Measurements from ENCODE around the gene PRL.

Gene PRL

DNA sequence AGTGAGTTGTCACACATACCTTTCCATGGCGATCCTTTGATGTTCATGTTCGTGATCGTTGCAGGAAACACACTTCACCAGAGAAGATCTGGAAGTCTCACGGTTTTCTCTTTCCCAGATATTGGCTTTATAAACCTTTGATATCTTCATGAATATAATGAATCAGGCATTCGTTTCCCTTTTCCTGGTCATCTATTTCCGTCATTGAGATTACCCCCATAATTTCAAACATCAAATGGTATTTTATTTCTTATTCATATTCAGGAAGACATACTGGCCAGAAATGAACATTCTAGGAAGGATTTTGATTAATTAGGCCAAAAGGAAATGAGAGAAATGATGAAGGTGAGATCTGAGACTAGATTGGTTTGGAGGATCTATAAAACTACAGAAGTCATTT, at the start of gene PRL:
Gene PRL (minus strand): TSS at position 101 of the 400 bp plus-strand sequence. CDS start 54 bp downstream, at position 47.
- no peak for DNase-seq (ENCODE audit: low read depth)

DNA sequence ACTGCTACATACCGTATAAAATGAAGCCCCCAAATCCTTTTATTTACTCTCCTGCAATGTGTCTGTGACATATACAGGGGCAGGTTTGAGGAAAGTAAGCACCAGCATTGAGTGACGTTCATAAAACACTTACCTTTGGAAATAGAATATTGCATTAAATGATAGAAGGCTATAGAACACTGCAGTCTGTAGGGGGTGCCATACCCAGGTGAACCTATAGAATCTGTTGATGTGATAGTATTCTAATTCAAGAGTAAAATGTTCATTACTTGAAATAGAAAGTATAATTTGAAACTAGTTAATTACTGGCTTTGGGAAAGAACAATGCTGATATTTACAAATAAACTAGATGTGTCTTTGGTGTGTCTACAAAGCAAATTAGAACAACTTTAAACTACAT, 47.0 kb upstream of the PRL start:
- no peak for DNase-seq (ENCODE audit: low read depth)

DNA sequence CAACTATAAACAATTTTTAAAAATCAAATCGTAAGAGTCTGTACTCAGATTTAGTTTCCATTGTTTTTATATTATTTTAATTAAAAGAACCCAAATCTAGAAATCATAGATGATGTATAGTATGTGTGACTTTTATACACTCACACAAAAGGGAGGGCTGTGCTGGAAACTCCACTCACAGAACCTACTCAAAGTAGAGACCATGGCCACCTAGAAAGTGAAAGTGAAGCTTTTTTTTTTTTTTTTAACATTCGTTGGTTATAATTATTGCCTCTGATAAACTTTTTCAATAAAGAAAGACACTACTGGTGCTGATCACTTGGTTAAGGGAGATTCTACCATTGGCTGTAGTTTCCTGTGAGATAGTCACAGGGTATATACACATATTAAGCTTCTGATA, 37.9 kb upstream of the PRL start:
- DNase-seq (ENCODE audit: low read depth) = no peak

DNA sequence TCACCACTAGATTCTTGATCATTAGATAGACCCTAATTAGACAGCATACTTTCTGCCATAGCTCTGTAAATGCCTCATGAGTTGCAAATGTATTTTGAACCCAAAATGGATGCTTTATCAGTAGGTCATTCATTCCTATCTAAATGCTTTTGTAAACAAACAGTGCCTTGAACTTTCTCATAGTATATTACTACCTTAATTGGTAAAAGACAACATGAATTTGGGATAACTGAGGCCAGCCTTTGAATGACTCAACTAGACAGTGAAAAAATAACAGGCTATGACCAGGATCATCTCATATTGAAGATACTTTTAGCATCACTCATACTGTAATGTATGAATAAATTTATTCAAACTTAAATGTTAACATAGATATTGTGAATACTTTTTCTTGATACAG, 37.0 kb upstream of the PRL start:
- peak; percentile 68 for DNase-seq (ENCODE audit: low read depth)

DNA sequence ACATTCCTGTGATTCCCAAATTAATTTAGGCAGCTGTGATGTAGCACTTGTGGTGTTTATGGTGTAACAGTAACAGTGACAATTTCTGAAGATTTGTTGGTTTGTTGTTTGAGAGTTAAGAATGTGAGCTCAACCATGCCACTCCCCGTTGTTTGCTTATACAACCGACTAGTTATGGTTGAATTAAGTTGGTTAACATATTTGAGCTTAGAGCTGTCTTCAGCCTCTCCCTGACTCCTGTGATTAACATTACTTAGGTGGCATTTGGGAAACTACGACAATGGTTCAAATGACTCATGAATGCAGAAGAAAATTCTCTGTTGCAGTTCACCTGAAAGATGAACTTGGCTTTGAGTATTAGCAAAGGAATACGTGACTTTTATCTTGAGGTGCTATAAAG, 35.9 kb upstream of the PRL start:
- peak; percentile 13 for DNase-seq (ENCODE audit: low read depth)

DNA sequence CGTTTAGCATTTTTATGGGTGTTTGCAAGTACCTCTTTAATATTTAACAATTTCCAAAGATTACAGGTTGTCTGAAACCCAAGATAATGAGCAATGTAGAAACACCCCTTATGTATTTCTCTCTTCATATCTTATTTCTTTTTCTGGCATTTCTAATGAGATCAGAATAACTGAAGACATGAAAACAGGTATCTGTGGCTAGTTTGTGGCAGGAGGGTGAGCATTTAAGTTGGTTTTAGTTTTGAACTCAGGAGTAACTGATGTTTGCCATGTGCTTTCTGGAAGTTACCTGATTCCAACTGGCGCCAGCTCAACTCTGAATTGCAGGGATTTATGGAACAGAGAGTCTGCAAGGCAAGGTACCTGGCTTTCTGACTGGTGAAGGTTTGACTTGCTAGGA, 35.4 kb upstream of the PRL start:
- no peak for DNase-seq (ENCODE audit: low read depth)

DNA sequence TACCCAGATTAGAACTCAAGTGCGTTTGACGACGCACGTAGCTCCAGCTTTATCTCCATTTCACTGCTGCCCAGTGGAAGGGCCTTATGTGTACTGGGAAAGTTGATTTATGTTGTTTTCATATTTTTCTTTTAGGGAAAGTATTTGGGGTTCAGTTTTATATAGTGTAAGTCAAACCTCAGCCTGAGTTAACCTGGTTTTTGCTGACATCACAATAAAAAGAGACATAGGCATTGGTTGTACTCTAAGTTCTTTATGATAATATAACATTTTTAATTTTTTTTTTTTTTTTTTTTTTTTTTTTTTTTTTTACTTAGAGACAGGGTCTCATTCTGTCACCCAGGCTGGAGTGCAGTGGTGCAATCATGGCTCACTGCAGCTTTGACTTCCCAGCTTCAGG, 34.1 kb upstream of the PRL start:
- DNase-seq (ENCODE audit: low read depth) = no peak

DNA sequence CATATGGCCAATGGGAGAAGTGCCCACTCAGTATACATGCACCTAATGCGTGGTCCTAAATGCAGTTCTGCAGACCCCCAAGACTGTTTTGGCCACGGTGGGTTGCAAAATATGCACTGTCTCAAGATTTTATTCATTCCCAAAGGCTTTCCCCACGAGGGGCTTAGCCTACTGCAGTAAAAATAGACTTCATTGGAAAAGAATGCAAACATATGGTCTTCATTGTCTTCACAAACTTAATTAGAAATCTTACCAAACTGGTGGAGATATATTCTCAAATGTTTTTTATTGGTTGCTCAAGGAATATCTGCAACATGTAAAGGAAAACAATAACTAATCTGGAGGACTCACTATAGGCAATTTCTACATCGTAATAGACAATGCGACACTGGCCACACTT, 31.6 kb upstream of the PRL start:
- DNase-seq (ENCODE audit: low read depth) = no peak

DNA sequence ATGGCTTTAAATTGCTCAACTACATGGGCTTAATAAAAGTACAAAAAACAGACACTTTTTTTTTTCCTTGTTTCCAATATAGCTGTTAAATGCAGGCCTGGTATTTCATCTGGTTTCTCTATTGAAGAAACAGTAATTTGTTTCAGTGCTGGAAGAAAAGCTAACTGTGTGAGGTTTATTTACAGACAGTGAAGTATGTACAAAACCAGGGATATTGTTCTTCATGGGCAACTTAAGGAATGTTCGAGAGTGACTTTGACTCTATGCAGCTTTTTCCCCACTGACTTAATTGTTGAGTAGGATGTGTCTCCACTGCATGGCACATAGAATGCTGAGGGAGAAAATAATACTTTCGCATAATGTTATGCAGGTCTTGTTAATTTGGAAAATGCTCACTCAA, 31.0 kb upstream of the PRL start:
- no peak for DNase-seq (ENCODE audit: low read depth)

DNA sequence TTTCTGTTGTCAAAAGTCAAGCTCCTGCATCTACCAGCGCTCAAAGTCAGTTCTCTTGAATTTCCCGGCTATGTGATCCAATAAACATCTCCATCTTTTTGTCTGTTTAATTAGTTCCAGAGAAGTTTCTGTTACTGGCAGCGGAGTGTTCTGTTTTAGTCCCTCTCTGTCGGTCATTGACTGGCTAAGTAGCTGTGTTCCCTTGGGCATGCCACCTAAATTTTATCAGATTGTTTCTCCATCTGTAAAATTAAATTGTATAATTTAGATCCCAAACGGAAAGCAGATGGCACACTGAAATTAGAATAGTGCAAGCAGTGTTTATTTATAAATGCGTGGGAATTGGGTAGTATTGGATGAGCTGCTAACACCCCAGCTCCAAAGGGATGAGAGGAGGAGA, 29.7 kb upstream of the PRL start:
- DNase-seq (ENCODE audit: low read depth) = no peak

DNA sequence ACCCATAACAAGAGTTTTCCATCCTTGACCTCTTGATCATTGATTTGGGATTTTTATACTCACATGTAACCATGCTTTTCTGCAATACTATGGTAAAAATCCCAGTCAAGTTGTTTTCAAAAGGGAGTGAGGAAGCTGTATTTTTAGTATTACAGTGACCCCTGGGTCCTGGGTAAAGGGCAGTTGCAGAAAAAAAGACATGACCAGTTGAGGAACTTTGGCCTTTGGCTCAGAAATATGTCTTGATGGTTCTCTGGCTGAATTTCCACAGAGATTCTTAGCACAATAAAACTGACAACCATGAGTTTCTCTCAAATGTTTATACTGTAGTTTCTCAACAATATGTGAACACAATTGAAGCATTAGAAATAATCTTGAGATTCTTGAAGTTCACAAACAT, 28.6 kb upstream of the PRL start:
- no peak for DNase-seq (ENCODE audit: low read depth)

DNA sequence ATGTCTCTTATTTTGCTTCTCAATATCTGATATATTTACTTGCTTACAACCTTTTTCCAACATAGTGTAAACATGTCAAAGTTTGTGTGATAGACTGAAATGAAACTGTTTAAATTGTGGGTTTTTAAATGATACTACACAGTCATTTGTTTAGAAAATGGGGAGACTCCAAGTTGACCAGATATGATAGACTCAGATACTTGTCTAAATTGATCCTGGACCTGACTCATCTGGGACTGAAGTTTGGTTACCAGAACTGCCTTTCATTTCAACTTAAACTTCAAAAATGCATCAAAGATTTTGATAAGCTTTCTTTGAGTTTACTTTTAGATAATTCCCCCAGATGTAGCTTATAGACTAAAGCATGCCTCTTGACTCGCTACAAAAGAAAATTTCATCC, 27.0 kb upstream of the PRL start:
- DNase-seq (ENCODE audit: low read depth) = no peak

DNA sequence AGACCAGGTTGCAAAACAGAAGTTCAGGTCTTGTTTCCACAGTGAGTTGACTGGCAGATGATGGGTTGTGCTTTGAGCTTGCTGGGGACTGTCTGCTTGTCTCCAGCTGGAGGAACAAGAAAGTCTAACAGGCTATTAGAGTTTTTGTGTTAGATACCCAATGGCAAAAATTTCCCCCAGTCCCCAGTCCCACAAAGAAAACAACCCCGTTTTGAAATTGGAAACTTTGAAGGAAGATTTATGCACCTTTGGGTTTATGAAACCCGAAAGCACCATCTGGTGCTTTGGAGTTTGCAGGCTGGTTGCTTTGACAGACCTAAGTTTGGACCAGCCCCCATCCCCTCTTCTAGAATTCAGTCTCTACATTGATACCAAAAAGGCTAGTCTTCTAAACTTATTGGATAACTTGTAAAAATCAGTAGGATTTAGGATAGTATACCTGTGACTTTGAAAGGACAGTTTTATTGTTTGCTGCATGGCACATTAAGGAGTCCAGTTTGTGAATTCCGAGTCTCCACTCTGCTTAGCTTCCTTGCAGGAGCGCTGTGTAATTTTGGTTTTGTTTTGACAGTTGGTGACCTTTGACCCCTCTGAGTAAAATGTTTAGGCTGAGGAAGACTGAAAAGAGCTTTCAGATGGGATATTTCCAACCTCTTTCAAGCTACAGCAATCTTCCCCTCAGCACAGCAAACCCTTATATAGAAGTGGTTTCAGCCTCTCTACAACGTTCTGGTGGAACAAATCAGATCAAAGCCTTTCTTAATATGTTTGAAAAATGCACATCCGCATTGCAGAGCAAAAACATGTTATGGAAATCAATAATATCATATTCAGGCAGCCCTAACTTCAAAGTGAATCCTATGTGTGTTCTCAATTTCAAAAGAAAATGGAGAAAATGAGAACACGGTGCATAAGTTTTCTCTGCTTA, 25.5 kb upstream of the PRL start:
- DNase-seq (ENCODE audit: low read depth) = no peak

DNA sequence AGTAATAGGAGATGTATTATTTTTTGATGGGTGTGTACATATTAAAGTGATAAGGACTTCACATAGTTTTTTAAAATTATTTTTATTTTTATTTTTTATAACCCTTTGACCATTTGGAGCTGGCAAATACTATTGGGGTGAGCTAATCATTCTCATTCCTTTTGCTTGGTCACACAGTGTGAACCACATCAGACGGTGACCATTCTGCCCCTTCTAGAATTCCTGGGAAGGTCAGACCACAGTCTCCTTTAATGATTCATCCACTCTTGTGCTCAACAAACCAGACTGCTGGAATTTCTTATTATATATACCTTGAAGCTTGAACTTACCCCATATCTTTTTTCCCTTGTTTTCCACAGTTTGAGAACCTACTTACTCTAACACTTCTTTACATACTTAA, 23.9 kb upstream of the PRL start:
- peak; percentile 88 for DNase-seq (ENCODE audit: low read depth)

DNA sequence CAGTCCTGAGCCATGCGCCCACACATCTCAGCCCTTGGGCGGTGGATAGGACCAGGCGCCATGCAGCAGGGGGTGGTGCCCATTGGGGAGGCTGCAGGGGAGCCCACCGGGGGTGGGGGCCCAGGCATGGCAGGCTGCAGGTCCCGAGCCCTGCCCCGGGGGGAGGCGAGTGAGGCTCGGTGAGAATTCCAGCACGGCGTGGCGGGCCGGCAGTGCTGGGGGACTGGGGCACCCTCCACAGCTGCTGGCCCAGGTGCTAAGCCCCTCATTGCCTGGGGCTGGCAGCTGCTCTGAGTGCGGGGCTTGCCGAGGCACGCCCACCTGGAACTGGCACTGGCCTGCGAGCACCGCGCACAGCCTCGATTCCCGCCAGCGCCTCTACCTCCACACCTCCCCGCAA, 21.6 kb upstream of the PRL start:
- DNase-seq (ENCODE audit: low read depth) = no peak

DNA sequence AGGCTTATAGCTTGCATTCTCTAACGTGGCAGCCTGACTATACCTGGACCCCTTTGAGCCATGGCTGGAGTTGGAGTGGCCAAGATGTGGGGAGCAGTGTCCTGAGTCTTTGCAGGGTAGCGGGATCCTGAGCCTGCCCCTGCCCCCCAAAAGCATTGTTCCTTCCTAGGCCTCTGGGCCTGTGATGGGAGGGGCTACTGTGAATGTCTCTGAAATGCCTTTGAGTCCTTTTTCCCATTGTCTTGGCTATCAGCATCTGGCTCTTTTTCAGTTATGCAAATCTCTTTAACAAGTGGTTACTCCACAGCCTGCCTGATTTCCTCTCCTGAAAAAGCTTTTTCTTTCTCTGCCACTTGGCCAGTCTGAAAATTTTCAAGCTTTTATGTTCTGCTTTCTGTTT, 17.0 kb upstream of the PRL start:
- no peak for DNase-seq (ENCODE audit: low read depth)

DNA sequence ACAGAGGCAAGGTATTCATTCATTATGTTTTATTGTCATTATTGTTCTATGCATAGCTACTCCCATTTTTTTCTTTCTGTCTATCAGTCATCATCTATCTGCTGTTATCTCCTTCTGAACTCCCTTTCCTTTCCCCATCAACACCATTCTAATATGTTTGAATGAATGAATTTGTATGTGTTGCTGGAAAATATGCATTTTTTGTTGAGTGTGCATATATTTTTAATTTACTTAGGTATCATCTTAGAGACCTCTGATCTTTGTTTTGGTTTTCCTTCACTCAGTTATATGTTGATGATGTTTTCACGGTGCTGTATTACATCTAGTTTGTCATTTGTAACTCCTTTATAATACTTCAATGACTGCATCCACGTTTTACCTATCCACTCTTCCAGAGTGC, 12.1 kb upstream of the PRL start:
- no peak for DNase-seq (ENCODE audit: low read depth)

DNA sequence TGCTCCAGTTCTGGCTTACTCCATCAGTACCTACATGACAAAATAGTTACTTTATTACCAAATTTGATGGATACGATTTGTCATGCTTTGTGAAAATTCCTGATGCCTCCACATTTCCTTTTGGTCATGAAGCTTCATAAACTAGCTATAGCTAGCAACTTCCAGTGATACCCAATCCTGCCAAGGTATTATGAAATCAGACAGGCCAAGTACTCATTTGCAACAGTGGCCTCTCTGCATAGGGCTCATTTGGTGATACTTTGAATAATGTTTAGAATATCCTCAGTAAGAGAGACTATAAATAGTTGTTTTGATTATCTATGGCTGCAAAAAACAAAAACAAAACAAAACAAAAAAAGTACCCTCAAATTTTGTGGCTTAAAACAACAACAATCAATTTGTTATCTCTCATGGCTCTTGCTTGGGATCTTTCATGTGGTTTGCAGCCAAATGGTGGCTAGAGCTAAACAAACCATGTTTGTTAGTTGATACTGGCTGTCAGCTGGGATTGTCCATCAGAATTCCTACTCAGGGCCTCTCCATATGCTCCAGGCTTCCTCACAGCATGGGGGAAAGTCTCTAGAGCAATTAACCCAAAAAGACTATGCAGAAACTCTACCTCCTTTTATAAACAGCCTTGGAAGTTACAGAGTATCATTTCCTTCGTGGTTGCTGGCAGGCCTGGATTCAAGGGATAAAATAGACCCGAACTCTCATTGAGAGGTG, 10.1 kb upstream of the PRL start:
- no peak for DNase-seq (ENCODE audit: low read depth)

DNA sequence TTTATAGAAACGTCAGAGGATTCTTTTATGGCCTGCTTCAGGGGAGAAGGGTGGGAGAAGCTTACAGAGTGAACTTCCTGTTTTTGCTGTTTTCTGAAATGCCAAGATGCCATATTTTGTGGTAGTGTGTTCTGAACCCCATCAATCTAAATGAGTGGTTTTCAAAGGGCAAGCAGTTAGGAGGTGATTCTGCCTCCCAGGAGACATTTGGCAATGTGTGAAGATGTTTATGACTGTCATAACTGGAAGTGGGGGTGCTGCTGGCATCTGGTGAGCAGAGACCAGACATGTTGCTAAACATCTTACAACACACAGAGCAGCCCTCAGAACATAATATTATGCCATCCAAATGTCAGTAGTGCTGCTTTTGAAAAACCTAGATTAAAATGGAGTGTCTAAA, 6.0 kb upstream of the PRL start:
- peak; percentile 20 for DNase-seq (ENCODE audit: low read depth)

DNA sequence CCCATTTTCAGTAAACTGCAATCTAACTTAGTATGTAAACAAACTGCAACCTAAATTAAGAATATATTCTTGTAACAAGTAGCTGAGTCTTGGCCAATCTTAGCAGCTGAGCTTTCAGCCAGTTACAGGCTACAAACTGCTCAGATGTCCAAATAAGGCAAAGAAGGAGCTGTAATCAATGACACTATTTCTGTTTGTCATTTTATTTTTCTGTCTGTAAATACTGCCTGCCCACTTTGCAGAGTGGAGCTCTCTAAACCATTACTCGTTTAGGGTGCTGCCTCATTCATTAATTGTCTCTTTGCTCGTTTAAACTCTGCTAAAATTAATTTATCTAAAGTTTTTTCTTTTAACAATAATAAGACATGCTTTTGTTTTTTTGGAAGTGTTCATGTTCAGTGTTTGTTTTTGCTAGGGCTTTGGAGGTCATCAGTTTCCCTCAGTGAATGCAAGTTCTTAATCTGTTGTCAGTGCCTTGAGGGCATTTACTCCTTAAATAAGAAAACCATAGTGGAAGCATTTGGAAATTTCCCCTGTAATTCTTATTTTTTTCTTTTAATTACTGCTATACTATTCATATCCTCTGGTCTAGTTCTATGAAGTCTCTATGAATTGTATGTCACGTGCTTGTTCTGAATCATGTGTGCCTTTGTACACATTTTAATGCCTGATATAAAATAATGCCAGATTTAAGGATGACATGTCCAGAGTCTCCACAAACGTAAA, 3.6 kb upstream of the PRL start:
- DNase-seq (ENCODE audit: low read depth) = peak; percentile 31

DNA sequence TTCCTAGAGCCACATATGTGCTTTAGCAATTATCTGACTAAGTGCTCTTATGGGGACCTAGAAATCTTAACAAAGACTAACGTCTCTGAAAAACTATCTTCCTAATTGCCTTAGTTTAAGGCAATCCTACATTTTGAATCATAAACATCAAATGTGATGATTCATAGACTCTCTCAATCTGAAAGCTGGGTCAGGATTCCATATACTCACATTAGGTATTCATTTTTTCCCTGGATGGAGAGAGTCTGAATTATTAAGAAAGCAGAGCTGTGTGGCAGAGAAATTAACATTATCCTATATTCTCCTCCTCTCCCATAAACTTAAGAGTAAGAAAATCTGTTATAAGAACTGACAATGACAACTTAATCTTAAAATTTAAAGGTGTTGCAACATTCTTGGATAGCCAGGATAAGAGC, 1.6 kb upstream of the PRL start:
- peak; percentile 51 for DNase-seq (ENCODE audit: low read depth)

DNA sequence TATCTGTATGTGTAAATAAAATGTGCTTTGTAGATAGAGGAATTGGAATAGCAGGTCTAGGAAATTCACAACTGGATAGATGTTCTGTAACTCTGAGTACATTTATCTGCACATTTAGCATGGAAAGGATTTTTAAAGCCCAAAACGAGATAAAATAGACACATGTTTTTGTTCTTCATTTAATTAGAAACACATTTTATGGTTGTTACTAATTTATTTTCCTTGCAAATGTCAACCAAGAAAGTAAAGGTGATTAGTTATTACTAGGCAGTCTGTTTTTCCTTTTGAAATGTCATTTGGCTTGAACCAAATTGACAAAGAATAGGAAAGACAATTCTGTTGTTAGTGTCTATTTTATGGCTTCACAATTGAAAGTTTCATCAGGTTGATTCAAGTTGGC, 769 bp downstream of the PRL start:
- no peak for DNase-seq (ENCODE audit: low read depth)

DNA sequence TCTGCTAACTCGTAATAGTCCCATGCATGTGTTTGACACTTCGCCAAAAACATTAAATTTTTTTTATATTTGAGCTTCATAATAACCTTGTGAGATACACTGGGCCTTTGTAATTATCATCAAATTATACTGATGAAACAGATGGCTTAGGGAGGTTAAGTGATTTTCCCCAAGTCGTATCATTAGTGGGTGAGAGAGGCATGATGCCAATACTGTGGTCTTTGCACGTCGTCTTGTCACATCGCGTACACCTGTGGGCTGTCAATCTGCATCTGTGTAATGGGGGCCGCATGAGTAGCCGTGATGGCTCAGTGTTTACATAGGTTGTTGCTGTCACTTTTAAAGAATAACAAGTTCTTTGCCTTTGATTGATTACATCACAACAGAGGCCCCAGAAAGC, 1.7 kb downstream of the PRL start:
- no peak for DNase-seq (ENCODE audit: low read depth)

All from iris pigment epithelial cell (primary cell).